GM19467 (cell line): ENCODE data around the gene CALCR.
"Not testable (repeated sequence)": the region's sequence is repeated elsewhere in the genome, so short reads cannot be mapped to it uniquely, and the experiment has no call there.

Experiments
- ATAC-seq: cut with Tn5 transposase; IDR thresholded peaks from one replicate; pipeline ENCODE4 v1.9.1; 2021; ENCODE audit warnings: mild to moderate bottlenecking, moderate library complexity; ENCODE audit not compliant: unreplicated experiment

CALCR gene

GRCh38 chr7:93562936-93563335 is 11.6 kb downstream of the CALCR start:
- ATAC-seq = no peak

GRCh38 chr7:93562106-93562505 is 12.4 kb downstream of the CALCR start:
- no peak for ATAC-seq

- no peak for ATAC-seq
These were observed 14.7 kb downstream of the CALCR start for GRCh38 chr7:93559639-93560491.

- ATAC-seq = no peak
These were observed 15.6 kb downstream of the CALCR start for GRCh38 chr7:93558705-93559614.

GRCh38 chr7:93551931-93552330 is 22.6 kb downstream of the CALCR start:
- ATAC-seq = no peak

GRCh38 chr7:93551063-93551895 is 23.2 kb downstream of the CALCR start:
- ATAC-seq = no peak

GRCh38 chr7:93547716-93548115 is 26.8 kb downstream of the CALCR start:
- ATAC-seq = no peak

- no peak for ATAC-seq
These were observed 29.8 kb downstream of the CALCR start for GRCh38 chr7:93544691-93545090.

- no peak for ATAC-seq
These were observed 36.5 kb downstream of the CALCR start for GRCh38 chr7:93538061-93538460.

- ATAC-seq = no peak
These were observed 38.9 kb downstream of the CALCR start for GRCh38 chr7:93535616-93536015.

GRCh38 chr7:93530701-93531100 is 43.8 kb downstream of the CALCR start:
- ATAC-seq = no peak

- no peak for ATAC-seq
These were observed 57.7 kb downstream of the CALCR start for GRCh38 chr7:93516834-93517233.

GRCh38 chr7:93515144-93515543 is 59.4 kb downstream of the CALCR start:
- no peak for ATAC-seq

GRCh38 chr7:93509303-93509702 is 65.2 kb downstream of the CALCR start:
- ATAC-seq = no peak

- no peak for ATAC-seq
These were observed 71.4 kb downstream of the CALCR start for GRCh38 chr7:93503088-93503487.

- ATAC-seq = not testable (repeated sequence)
These were observed 82.7 kb downstream of the CALCR start for GRCh38 chr7:93491860-93492259.

GRCh38 chr7:93476491-93477344 is 97.8 kb downstream of the CALCR start:
- ATAC-seq = no peak

GRCh38 chr7:93475811-93476210 is 98.7 kb downstream of the CALCR start:
- ATAC-seq = no peak

- no peak for ATAC-seq
These were observed 103.1 kb downstream of the CALCR start for GRCh38 chr7:93471456-93471855.

GRCh38 chr7:93463764-93464163 is 110.8 kb downstream of the CALCR start:
- no peak for ATAC-seq
